Stimulated activated naive CD8-positive, alpha-beta T cell treated with anti-CD3 and anti-CD28 coated beads, Interleukin-15, Interleukin-2, amounts not matched to agents 100 ng/mL and 50 ng/mL, for 24 hours (primary cell): ENCODE data around the gene PSMA2.

Experiments used
- H3K27ac Mint-ChIP-seq: one replicate; pipeline ENCODE4 v1.8.0; 2021; ENCODE audit warnings: mild to moderate bottlenecking, mixed read lengths
- H3K27me3 Mint-ChIP-seq: one replicate; pipeline ENCODE4 v1.8.0; 2021; ENCODE audit warnings: mixed read lengths
- H3K36me3 Mint-ChIP-seq: one replicate; pipeline ENCODE4 v1.8.0; 2021; ENCODE audit warnings: low read depth, mixed read lengths
- H3K4me1 Mint-ChIP-seq: one replicate; pipeline ENCODE4 v1.8.0; 2021; ENCODE audit warnings: low read depth, mixed read lengths
- H3K4me3 Mint-ChIP-seq: one replicate; pipeline ENCODE4 v1.8.0; 2021; ENCODE audit warnings: mild to moderate bottlenecking, mixed read lengths
- H3K9me3 Mint-ChIP-seq: one replicate; pipeline ENCODE4 v1.8.0; 2021; ENCODE audit warnings: mixed read lengths

The PSMA2 gene

GRCh38 chr7:42931834-42932651, at the start of gene PSMA2, which contains the start of gene MRPL32:
PSMA2 (minus strand) TSS chr7:42932174; CDS start chr7:42932158, 16 bp downstream.
MRPL32 (plus strand) TSS chr7:42932376; CDS start chr7:42932387, 11 bp downstream.
- Mint-ChIP-seq H3K4me3 (peak within 1 kb of the TSS; percentile 100), H3K36me3 (peaks cover 58% of the 10 kb centered on the region), H3K27ac (peak within 1 kb of the TSS; percentile 100), H3K4me1 (peaks cover 72% of the 10 kb centered on the region), H3K9me3 (no peaks in the 10 kb centered on the region), H3K27me3 (no peaks in the 10 kb centered on the region)

GRCh38 chr7:42981601-42982000, 49.6 kb upstream of the PSMA2 start:
- Mint-ChIP-seq H3K9me3 (peaks cover 8% of the 10 kb centered on the region), H3K36me3 (no peaks in the 10 kb centered on the region), H3K4me1 (no peaks in the 10 kb centered on the region), H3K27me3 (peaks cover 22% of the 10 kb centered on the region), H3K4me3 (no peak overlapping the region), H3K27ac (no peak overlapping the region)

GRCh38 chr7:42980514-42980913, 48.5 kb upstream of the PSMA2 start:
- H3K27me3 Mint-ChIP-seq, result peaks cover 20% of the 10 kb centered on the region
- H3K9me3 Mint-ChIP-seq, result peaks cover 8% of the 10 kb centered on the region
- no peaks in the 10 kb centered on the region for H3K36me3 Mint-ChIP-seq
- no peak overlapping the region for H3K27ac Mint-ChIP-seq
- no peak overlapping the region for H3K4me3 Mint-ChIP-seq
- H3K4me1 Mint-ChIP-seq, result no peaks in the 10 kb centered on the region

- Mint-ChIP-seq H3K27ac (no peak overlapping the region), H3K27me3 (peaks cover 20% of the 10 kb centered on the region), H3K9me3 (peaks cover 8% of the 10 kb centered on the region), H3K36me3 (no peaks in the 10 kb centered on the region), H3K4me3 (no peak overlapping the region), H3K4me1 (no peaks in the 10 kb centered on the region)
Observed at GRCh38 chr7:42980084-42980483, 48.1 kb upstream of the PSMA2 start.

- Mint-ChIP-seq H3K27ac (no peak overlapping the region), H3K27me3 (peaks cover 25% of the 10 kb centered on the region), H3K4me1 (no peaks in the 10 kb centered on the region), H3K4me3 (no peak overlapping the region), H3K36me3 (no peaks in the 10 kb centered on the region), H3K9me3 (peaks cover under 1% of the 10 kb centered on the region)
Observed at GRCh38 chr7:42978496-42978895, 46.5 kb upstream of the PSMA2 start.

GRCh38 chr7:42976371-42976770, 44.4 kb upstream of the PSMA2 start:
- Mint-ChIP-seq H3K9me3 (no peaks in the 10 kb centered on the region), H3K36me3 (no peaks in the 10 kb centered on the region)

GRCh38 chr7:42972699-42973500, 40.9 kb upstream of the PSMA2 start:
- Mint-ChIP-seq H3K4me1 (no peaks in the 10 kb centered on the region), H3K9me3 (no peaks in the 10 kb centered on the region), H3K27ac (no peak overlapping the region), H3K4me3 (no peak overlapping the region), H3K27me3 (peaks cover 20% of the 10 kb centered on the region), H3K36me3 (no peaks in the 10 kb centered on the region)

More at GRCh38 chr7:42976371-42976770, 44.4 kb upstream of the PSMA2 start:
- Mint-ChIP-seq H3K27ac (no peak overlapping the region), H3K27me3 (peaks cover 22% of the 10 kb centered on the region), H3K4me1 (no peaks in the 10 kb centered on the region), H3K4me3 (no peak overlapping the region)

GRCh38 chr7:42967391-42967790, 35.4 kb upstream of the PSMA2 start:
- H3K4me3 Mint-ChIP-seq, result no peak overlapping the region
- peaks cover 19% of the 10 kb centered on the region for H3K27me3 Mint-ChIP-seq
- peaks cover 10% of the 10 kb centered on the region for H3K4me1 Mint-ChIP-seq
- no peaks in the 10 kb centered on the region for H3K9me3 Mint-ChIP-seq
- H3K27ac Mint-ChIP-seq, result no peak overlapping the region
- H3K36me3 Mint-ChIP-seq, result no peaks in the 10 kb centered on the region

GRCh38 chr7:42964849-42965805, 33.2 kb upstream of the PSMA2 start:
- H3K4me3 Mint-ChIP-seq, result no peak overlapping the region
- H3K4me1 Mint-ChIP-seq, result peaks cover 10% of the 10 kb centered on the region
- no peaks in the 10 kb centered on the region for H3K9me3 Mint-ChIP-seq
- H3K27me3 Mint-ChIP-seq, result peaks cover 28% of the 10 kb centered on the region
- H3K27ac Mint-ChIP-seq, result peak overlapping the region; percentile 5
- H3K36me3 Mint-ChIP-seq, result no peaks in the 10 kb centered on the region

GRCh38 chr7:42964293-42964692, 32.3 kb upstream of the PSMA2 start:
- Mint-ChIP-seq H3K4me3 (no peak overlapping the region), H3K36me3 (no peaks in the 10 kb centered on the region), H3K27ac (no peak overlapping the region), H3K9me3 (no peaks in the 10 kb centered on the region), H3K4me1 (peaks cover 10% of the 10 kb centered on the region), H3K27me3 (peaks cover 30% of the 10 kb centered on the region)

- no peak overlapping the region for H3K27ac Mint-ChIP-seq
- H3K4me3 Mint-ChIP-seq, result no peak overlapping the region
- H3K27me3 Mint-ChIP-seq, result peaks cover 15% of the 10 kb centered on the region
- no peaks in the 10 kb centered on the region for H3K36me3 Mint-ChIP-seq
- H3K9me3 Mint-ChIP-seq, result peaks cover 3% of the 10 kb centered on the region
- H3K4me1 Mint-ChIP-seq, result peaks cover 10% of the 10 kb centered on the region
Observed at GRCh38 chr7:42961170-42961569, 29.2 kb upstream of the PSMA2 start.

- H3K9me3 Mint-ChIP-seq, result peaks cover 3% of the 10 kb centered on the region
- H3K27ac Mint-ChIP-seq, result no peak overlapping the region
- peaks cover 10% of the 10 kb centered on the region for H3K4me1 Mint-ChIP-seq
- H3K4me3 Mint-ChIP-seq, result no peak overlapping the region
- H3K27me3 Mint-ChIP-seq, result peaks cover 15% of the 10 kb centered on the region
- no peaks in the 10 kb centered on the region for H3K36me3 Mint-ChIP-seq
Observed at GRCh38 chr7:42960762-42961161, 28.8 kb upstream of the PSMA2 start.

GRCh38 chr7:42959549-42959948, 27.6 kb upstream of the PSMA2 start:
- Mint-ChIP-seq H3K9me3 (peaks cover 8% of the 10 kb centered on the region), H3K4me1 (no peaks in the 10 kb centered on the region), H3K27ac (no peak overlapping the region), H3K4me3 (no peak overlapping the region), H3K27me3 (peaks cover 11% of the 10 kb centered on the region), H3K36me3 (no peaks in the 10 kb centered on the region)

GRCh38 chr7:42956062-42956461, 24.1 kb upstream of the PSMA2 start:
- no peaks in the 10 kb centered on the region for H3K36me3 Mint-ChIP-seq
- peaks cover 8% of the 10 kb centered on the region for H3K27me3 Mint-ChIP-seq
- H3K4me1 Mint-ChIP-seq, result no peaks in the 10 kb centered on the region
- no peak overlapping the region for H3K4me3 Mint-ChIP-seq
- no peak overlapping the region for H3K27ac Mint-ChIP-seq
- H3K9me3 Mint-ChIP-seq, result peaks cover 8% of the 10 kb centered on the region
